ENCODE measurements around the gene RAB30.
A peak's percentile ranks its signal among the peaks of the same experiment; 100 is the strongest.

The RAB30 gene

DNA sequence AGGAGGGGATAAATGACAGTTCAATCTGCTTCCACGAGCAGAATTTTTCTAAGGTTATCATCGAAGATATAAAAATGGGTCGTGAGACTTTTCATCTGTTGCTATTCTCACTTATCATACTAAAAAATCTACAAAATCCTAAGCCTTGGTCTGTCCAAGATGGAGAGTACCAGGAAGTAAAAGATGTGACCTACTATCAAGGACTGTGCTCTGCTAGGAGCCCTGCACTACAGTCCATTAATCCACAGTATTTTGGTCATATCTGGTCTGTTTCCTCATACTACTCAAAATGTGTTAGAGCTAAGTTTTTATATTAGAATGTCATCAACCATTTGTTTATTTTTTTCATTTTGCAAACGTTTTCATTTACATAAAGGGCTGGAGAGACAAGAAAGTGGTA lies 90.8 kb downstream of the RAB30 start:
- H3K4me2 ChIP-seq: no peak overlapping the region
- peaks cover 32% of the 10 kb centered on the region for H3K4me1 ChIP-seq (ENCODE audit: low read depth, poor library complexity, severe bottlenecking)
- H3K79me2 ChIP-seq (ENCODE audit: insufficient read depth, low read depth): no peaks in the 10 kb centered on the region
- H3K36me3 ChIP-seq (ENCODE audit: insufficient read depth): no peaks in the 10 kb centered on the region
- H4K20me1 ChIP-seq (ENCODE audit: insufficient read depth): no peaks in the 10 kb centered on the region
- no peak overlapping the region for H3K27ac ChIP-seq
- H3K4me3 ChIP-seq (IDR thresholded peaks at IDR 0.05; ENCODE audit: insufficient read depth, low read depth, low read length): no peak overlapping the region
- H3K9ac ChIP-seq: no peak overlapping the region
- no peaks in the 10 kb centered on the region for H3K27me3 ChIP-seq (ENCODE audit: insufficient read depth, low read depth)
- H2AFZ ChIP-seq (ENCODE audit: low read depth): no peak overlapping the region
- TF ChIP-seq, protein P1, sequence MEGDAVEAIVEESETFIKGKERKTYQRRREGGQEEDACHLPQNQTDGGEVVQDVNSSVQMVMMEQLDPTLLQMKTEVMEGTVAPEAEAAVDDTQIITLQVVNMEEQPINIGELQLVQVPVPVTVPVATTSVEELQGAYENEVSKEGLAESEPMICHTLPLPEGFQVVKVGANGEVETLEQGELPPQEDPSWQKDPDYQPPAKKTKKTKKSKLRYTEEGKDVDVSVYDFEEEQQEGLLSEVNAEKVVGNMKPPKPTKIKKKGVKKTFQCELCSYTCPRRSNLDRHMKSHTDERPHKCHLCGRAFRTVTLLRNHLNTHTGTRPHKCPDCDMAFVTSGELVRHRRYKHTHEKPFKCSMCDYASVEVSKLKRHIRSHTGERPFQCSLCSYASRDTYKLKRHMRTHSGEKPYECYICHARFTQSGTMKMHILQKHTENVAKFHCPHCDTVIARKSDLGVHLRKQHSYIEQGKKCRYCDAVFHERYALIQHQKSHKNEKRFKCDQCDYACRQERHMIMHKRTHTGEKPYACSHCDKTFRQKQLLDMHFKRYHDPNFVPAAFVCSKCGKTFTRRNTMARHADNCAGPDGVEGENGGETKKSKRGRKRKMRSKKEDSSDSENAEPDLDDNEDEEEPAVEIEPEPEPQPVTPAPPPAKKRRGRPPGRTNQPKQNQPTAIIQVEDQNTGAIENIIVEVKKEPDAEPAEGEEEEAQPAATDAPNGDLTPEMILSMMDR (conservative IDR thresholded peaks at IDR 0.05; ENCODE audit: low read depth, low read length): no peak

DNA sequence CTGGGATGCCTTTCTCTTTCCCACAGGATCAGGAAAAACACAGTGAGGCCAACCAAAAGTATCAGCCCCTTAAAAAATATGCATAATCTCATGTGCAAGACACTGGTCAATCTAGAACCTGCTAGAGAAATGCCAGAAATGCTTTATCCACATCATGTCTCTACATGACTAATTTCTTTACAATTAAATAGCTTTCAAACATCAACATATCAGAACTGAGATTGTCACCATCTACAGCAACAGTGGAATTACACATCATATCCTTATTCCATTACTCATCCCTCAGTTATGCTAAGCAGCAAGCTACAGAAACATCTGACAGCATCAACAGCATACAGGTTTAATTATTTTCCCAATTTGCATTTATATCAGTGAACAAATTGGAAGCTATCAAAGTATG lies 91.4 kb downstream of the RAB30 start:
- no peak overlapping the region for H3K4me2 ChIP-seq
- TF ChIP-seq, protein P1 (conservative IDR thresholded peaks at IDR 0.05; ENCODE audit: low read depth, low read length): no peak
- H3K9ac ChIP-seq: no peak overlapping the region
- H2AFZ ChIP-seq (ENCODE audit: low read depth): no peak overlapping the region
- no peaks in the 10 kb centered on the region for H3K79me2 ChIP-seq (ENCODE audit: insufficient read depth, low read depth)
- no peaks in the 10 kb centered on the region for H4K20me1 ChIP-seq (ENCODE audit: insufficient read depth)
- peaks cover 32% of the 10 kb centered on the region for H3K4me1 ChIP-seq (ENCODE audit: low read depth, poor library complexity, severe bottlenecking)
- no peaks in the 10 kb centered on the region for H3K36me3 ChIP-seq (ENCODE audit: insufficient read depth)
- no peak overlapping the region for H3K27ac ChIP-seq
- H3K4me3 ChIP-seq (IDR thresholded peaks at IDR 0.05; ENCODE audit: insufficient read depth, low read depth, low read length): no peak overlapping the region
- H3K27me3 ChIP-seq (ENCODE audit: insufficient read depth, low read depth): no peaks in the 10 kb centered on the region

DNA sequence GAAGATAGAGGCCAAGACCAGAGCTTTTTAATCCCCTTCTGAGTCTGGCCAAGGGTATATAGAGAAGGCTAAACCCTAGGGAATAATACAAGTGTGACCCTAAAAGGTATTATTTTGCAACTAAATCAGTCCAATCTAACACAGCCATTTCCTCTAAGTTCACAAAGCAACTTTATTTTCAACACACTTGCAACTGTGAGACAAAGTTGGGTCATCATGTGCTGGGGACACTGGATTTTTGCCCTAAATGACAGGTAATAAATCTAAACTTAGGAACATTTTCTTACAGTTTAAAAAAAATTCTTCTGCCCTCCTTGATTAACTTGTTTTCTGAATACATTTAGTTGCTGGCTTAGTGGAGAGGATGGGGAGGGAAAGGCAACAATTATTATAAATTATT lies 91.9 kb downstream of the RAB30 start:
- H3K4me2 ChIP-seq: no peak overlapping the region
- H3K4me3 ChIP-seq (IDR thresholded peaks at IDR 0.05; ENCODE audit: insufficient read depth, low read depth, low read length): no peak overlapping the region
- H3K36me3 ChIP-seq (ENCODE audit: insufficient read depth): no peaks in the 10 kb centered on the region
- no peaks in the 10 kb centered on the region for H3K27me3 ChIP-seq (ENCODE audit: insufficient read depth, low read depth)
- H3K27ac ChIP-seq: no peak overlapping the region
- TF ChIP-seq, protein P1 (conservative IDR thresholded peaks at IDR 0.05; ENCODE audit: low read depth, low read length): no peak
- no peaks in the 10 kb centered on the region for H4K20me1 ChIP-seq (ENCODE audit: insufficient read depth)
- H3K9ac ChIP-seq: no peak overlapping the region
- H3K79me2 ChIP-seq (ENCODE audit: insufficient read depth, low read depth): no peaks in the 10 kb centered on the region
- no peak overlapping the region for H2AFZ ChIP-seq (ENCODE audit: low read depth)
- peaks cover 32% of the 10 kb centered on the region for H3K4me1 ChIP-seq (ENCODE audit: low read depth, poor library complexity, severe bottlenecking)

DNA sequence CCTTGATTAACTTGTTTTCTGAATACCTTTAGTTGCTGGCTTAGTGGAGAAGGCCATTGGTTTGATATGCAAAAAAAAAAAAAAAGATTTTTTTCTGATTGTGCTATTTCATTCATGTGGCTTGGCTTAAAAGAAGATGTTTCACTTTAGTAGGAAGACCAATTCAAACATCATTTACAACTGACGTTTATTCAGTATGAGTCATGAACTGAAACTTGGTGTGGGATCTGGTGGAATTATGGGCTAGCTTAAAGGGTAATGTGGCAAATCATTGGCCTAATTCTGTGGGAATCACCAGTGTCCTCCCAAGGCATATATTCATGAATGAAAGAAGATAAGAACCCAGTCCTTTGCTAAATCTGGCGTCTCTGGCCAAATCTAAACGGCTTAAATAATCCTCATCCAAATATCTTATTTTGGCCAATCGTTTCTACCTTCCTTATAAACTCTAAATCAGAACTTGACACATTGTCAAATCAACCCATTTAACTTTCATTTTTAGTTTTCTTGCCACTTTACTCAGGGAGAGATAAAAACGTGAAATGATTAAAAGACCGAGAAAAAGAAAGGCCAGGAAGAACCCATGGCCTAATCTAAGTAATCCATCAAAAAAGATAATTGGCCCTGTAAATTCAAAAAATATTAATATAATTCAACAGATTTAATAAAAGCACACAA lies 93.1 kb downstream of the RAB30 start:
- Histone ChIP-seq H3K9ac (no peak overlapping the region), H3K27ac (peak overlapping the region; percentile 26), H3K36me3 (ENCODE audit: insufficient read depth) (no peaks in the 10 kb centered on the region), H3K27me3 (ENCODE audit: insufficient read depth, low read depth) (no peaks in the 10 kb centered on the region), H3K4me1 (ENCODE audit: low read depth, poor library complexity, severe bottlenecking) (peaks cover 36% of the 10 kb centered on the region), H2AFZ (ENCODE audit: low read depth) (no peak overlapping the region), H3K4me2 (peak overlapping the region; percentile 72), H3K4me3 (IDR thresholded peaks at IDR 0.05; ENCODE audit: insufficient read depth, low read depth, low read length) (no peak overlapping the region), H3K79me2 (ENCODE audit: insufficient read depth, low read depth) (no peaks in the 10 kb centered on the region), H4K20me1 (ENCODE audit: insufficient read depth) (no peaks in the 10 kb centered on the region)
- TF ChIP-seq, protein P1 (conservative IDR thresholded peaks at IDR 0.05; ENCODE audit: low read depth, low read length): no peak

Measured in KMS-11 (cell line).